Inflammatory macrophage (primary cell): Measurements from ENCODE around the gene SH3D21.

Experiments used
- DNase-seq, 2 donors: peaks; one replicate each; pipeline ENCODE4 v3.0.0-alpha.2; 2020 to 2022
- total RNA-seq, 18 experiments: gene quantifications; one replicate each; lab custom pipeline; 2026; ENCODE audit warnings: mixed read lengths in 6 of 18, inconsistent platforms in 2 of 18; lab: John Stamatoyannopoulos, UW

Gene SH3D21
- total RNA-seq: 2.1 to 18.8 (median 7.7) reads per million in 18 experiments

- peak in 1 of 2 donors; percentile 36 for DNase-seq
Observed at GRCh38 chr1:36306210-36306901, at the start of gene SH3D21. Gene SH3D21, plus strand, starts transcription at chr1:36306368. Its CDS starts 53 bp downstream, at chr1:36306421.

GRCh38 chr1:36256558-36257374, 49.4 kb upstream of the SH3D21 start:
- no peak for DNase-seq

- no peak for DNase-seq
Observed at GRCh38 chr1:36257375-36257767, 48.8 kb upstream of the SH3D21 start.

GRCh38 chr1:36258960-36259344, 47.2 kb upstream of the SH3D21 start:
- DNase-seq: no peak

- no peak for DNase-seq
Observed at GRCh38 chr1:36268981-36269380, 37.2 kb upstream of the SH3D21 start.

GRCh38 chr1:36269408-36269838, 36.7 kb upstream of the SH3D21 start:
- DNase-seq: no peak

GRCh38 chr1:36273024-36273423, 33.1 kb upstream of the SH3D21 start:
- no peak for DNase-seq

- DNase-seq: no peak
Observed at GRCh38 chr1:36274201-36274600, 32.0 kb upstream of the SH3D21 start.

GRCh38 chr1:36276688-36277087, 29.5 kb upstream of the SH3D21 start:
- no peak for DNase-seq

GRCh38 chr1:36279110-36279788, 26.9 kb upstream of the SH3D21 start:
- no peak for DNase-seq

- DNase-seq: no peak
Observed at GRCh38 chr1:36279789-36280296, 26.3 kb upstream of the SH3D21 start.

- DNase-seq: no peak
Observed at GRCh38 chr1:36284061-36284460, 22.1 kb upstream of the SH3D21 start.

- no peak for DNase-seq
Observed at GRCh38 chr1:36284517-36284916, 21.7 kb upstream of the SH3D21 start.

GRCh38 chr1:36285443-36286101, 20.6 kb upstream of the SH3D21 start:
- peak; percentile 80 to 81 for DNase-seq

GRCh38 chr1:36286802-36287201, 19.4 kb upstream of the SH3D21 start:
- DNase-seq: no peak

- DNase-seq: no peak
Observed at GRCh38 chr1:36287595-36287994, 18.6 kb upstream of the SH3D21 start.

- no peak for DNase-seq
Observed at GRCh38 chr1:36295390-36295789, 10.8 kb upstream of the SH3D21 start.

- no peak for DNase-seq
Observed at GRCh38 chr1:36297062-36297461, 9.1 kb upstream of the SH3D21 start.

GRCh38 chr1:36298640-36299039, 7.5 kb upstream of the SH3D21 start:
- DNase-seq: no peak

GRCh38 chr1:36300526-36300925, 5.6 kb upstream of the SH3D21 start:
- peak; percentile 76 to 83 for DNase-seq

- DNase-seq: peak in 1 of 2 donors; percentile 41
Observed at GRCh38 chr1:36301220-36301619, 4.9 kb upstream of the SH3D21 start.

- DNase-seq: no peak
Observed at GRCh38 chr1:36303244-36303643, 2.9 kb upstream of the SH3D21 start.
